Measurements from ENCODE around the gene MTHFSD. TPM values are rescaled to one million over a fixed set of nuclear protein-coding genes. Genes with fewer than 3 reads are reported as not detected.

Gene MTHFSD
- total and polyA plus RNA-seq, 10 of the 15 experiments (the other 5 are each of a cell fraction or from before 2014, with no cell fraction given) = 2.2 to 24.5 (median 18.1) TPM

GRCh38 chr16:86499889-86500707, 54.9 kb downstream of the MTHFSD start:
- 8% methylated on average over 16 of the region's 16 CpGs for WGBS (ENCODE audit: insufficient coverage, insufficient replicate concordance, low lambda C conversion rate, missing lambda C conversion rate)
- no peak overlapping the region for H3K27ac ChIP-seq (ENCODE audit: control insufficient read depth, insufficient read depth)
- FAIRE-seq (no peak), DNase-seq (ENCODE audit: low read depth, low spot score) (no peak), ATAC-seq (no peak)
- no peaks in the 10 kb centered on the region for H3K4me1 ChIP-seq (ENCODE audit: control insufficient read depth, insufficient read depth, low read length)
- CTCF ChIA-PET = no interaction called here
- H3K4me3 ChIP-seq = no peak overlapping the region
- H3K79me2 ChIP-seq (ENCODE audit: control insufficient read depth, insufficient read depth, low read length) = no peaks in the 10 kb centered on the region
- no TSS peak for BruUV-seq (replicated peaks)
- H4K20me1 ChIP-seq (ENCODE audit: control insufficient read depth, insufficient read depth) = no peaks in the 10 kb centered on the region
- in situ Hi-C loops (cut with MboI) (no loop called here), intact Hi-C loops (cut with micrococcal nuclease; ENCODE audit: unreplicated experiment) (no loop called here)
- POLR2A ChIA-PET = no interaction called here
- no peaks in the 10 kb centered on the region for H3K9me3 ChIP-seq (replicated peaks; ENCODE audit: control insufficient read depth, insufficient read depth, low read length)
- RAD21 ChIA-PET (ENCODE audit: unreplicated experiment) = no interaction called here
- no peak overlapping the region for H3K9ac ChIP-seq (ENCODE audit: control insufficient read depth, insufficient read depth, low read length)
- no peaks in the 10 kb centered on the region for H3K36me3 ChIP-seq (ENCODE audit: control insufficient read depth in 2 of 2, insufficient read depth in 2 of 2, low read length in 1 of 2)
- H3K4me2 ChIP-seq (ENCODE audit: control insufficient read depth, insufficient read depth) = no peak overlapping the region
- no peak overlapping the region for H2AFZ ChIP-seq (ENCODE audit: control insufficient read depth, low read depth, low read length)
- SMC1A ChIA-PET (ENCODE audit: uncharacterized antibody, unreplicated experiment) = no interaction called here
- peaks cover 20 to 24% of the 10 kb centered on the region in 2 experiments for H3K27me3 ChIP-seq (replicated peaks in 1 of 2; ENCODE audit: control insufficient read depth in 2 of 2, insufficient read depth in 2 of 2, low read length in 1 of 2)
- no peak for TF ChIP-seq NFIC (IDR thresholded peaks at IDR 0.05; ENCODE audit: low read depth, low read length)
- no peak for TF ChIP-seq EP300 (IDR thresholded peaks at IDR 0.05; ENCODE audit: borderline replicate concordance in 1 of 2, control insufficient read depth in 1 of 2, low read depth in 2 of 2, low read length in 2 of 2)
- no peak for TF ChIP-seq ATF7 (IDR thresholded peaks at IDR 0.05; ENCODE audit: low read depth)
- no peak for TF ChIP-seq TBL1XR1 (IDR thresholded peaks at IDR 0.05; ENCODE audit: low read depth, low read length)
- no peak for TF ChIP-seq BCL3 (IDR thresholded peaks at IDR 0.05; ENCODE audit: borderline replicate concordance, insufficient read depth, low read depth, low read length, poor library complexity, severe bottlenecking)
- TF ChIP-seq NRF1 (conservative IDR thresholded peaks at IDR 0.05; ENCODE audit: low read depth, low read length) = no peak
- TF ChIP-seq CEBPB (IDR thresholded peaks at IDR 0.05; ENCODE audit: borderline replicate concordance in 1 of 2, low read depth in 2 of 2, low read length in 2 of 2) = no peak
- no peak for TF ChIP-seq BMI1 (IDR thresholded peaks at IDR 0.05; ENCODE audit: borderline replicate concordance)
- no peak for TF ChIP-seq IRF5 (IDR thresholded peaks at IDR 0.05; ENCODE audit: borderline replicate concordance)
- TF ChIP-seq REST (IDR thresholded peaks at IDR 0.05; ENCODE audit: low read depth, low read length) = no peak
- no peak for TF ChIP-seq SMAD1 (IDR thresholded peaks at IDR 0.05; ENCODE audit: low read depth, partially characterized antibody)
- TF ChIP-seq ZNF24 (IDR thresholded peaks at IDR 0.05) = no peak
- TF ChIP-seq BCLAF1 (IDR thresholded peaks at IDR 0.05) = no peak
- no peak for TF ChIP-seq WRNIP1 (IDR thresholded peaks at IDR 0.05; ENCODE audit: borderline replicate concordance, low read depth, low read length)

All from GM12878 (cell line).